ENCODE data around the gene HIGD1A.

DNA sequence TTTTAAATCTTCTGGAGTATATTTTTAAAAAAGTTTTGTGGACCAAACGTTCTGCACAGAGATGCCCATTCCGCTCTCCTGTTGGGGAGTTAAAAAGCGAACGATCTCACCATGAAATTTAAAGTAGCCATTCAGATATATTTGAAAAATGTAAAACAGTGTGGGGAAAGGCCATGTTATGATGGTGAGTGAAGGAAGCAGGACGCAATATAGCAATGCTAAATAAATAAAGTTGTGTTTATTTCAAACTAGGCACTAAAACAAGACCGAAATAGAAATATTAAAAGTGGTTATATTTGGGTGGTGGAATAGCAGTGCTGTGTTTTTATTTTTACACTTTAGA is 30.9 kb downstream of the HIGD1A start:
- TF ChIP-seq CTCF (IDR thresholded peaks at IDR 0.05; ENCODE audit: insufficient read depth, low read length, poor library complexity, severe bottlenecking) (no peak), EZH2phosphoT487 (conservative IDR thresholded peaks at IDR 0.05; ENCODE audit: low read length) (no peak)
